Breast epithelium (tissue), 4 donors: ENCODE measurements around the gene ARNT2. TPM values are rescaled to one million over a fixed set of nuclear protein-coding genes. Genes with fewer than 3 reads are reported as not detected.

ENCODE experiments used
- DNase-seq, 2 donors: peaks; one replicate each; pipeline ENCODE4 v3.0.0-alpha.2; 2019; ENCODE audit warnings: low spot score in 2 of 2
- H3K27ac ChIP-seq, 2 donors: fragments of 200-600 bp; sonication (generic) in 1 of 2; one replicate each; pipeline ENCODE4 v1.5.1; 2016 to 2019; ENCODE audit warnings: mild to moderate bottlenecking in 1 of 2
- H3K27me3 ChIP-seq, 2 donors: fragments of 200-600 bp; sonication (generic) in 1 of 2; one replicate each; pipeline versions ENCODE4 v1.5.1 to v1.6.0; 2017 to 2019; ENCODE audit warnings: control low read depth in 1 of 2, mild to moderate bottlenecking in 1 of 2
- H3K36me3 ChIP-seq: fragments of 200-600 bp; one replicate; pipeline ENCODE4 v1.5.1; 2019
- H3K4me1 ChIP-seq, 2 donors: fragments of 200-600 bp; sonication (generic); one replicate each; pipeline ENCODE4 v1.5.1; 2016 to 2019; ENCODE audit warnings: control low read depth in 1 of 2
- H3K4me3 ChIP-seq, 3 donors: fragments of 200-600 bp; sonication (generic); 1 replicate in 2 of 3; 2 replicates in 1 of 3; pipeline ENCODE4 v1.5.1; 2016 to 2019; ENCODE audit warnings: mild to moderate bottlenecking in 3 of 3, moderate library complexity in 2 of 3
- H3K9me3 ChIP-seq, 2 donors: fragments of 200-600 bp; sonication (generic) in 1 of 2; one replicate each; pipeline ENCODE4 v1.5.1; 2016 to 2019; ENCODE audit warnings: control low read depth in 1 of 2
- POLR2A ChIP-seq: fragments of 450-650 bp; IDR thresholded peaks from one replicate; pipeline ENCODE4 v1.6.1; 2016; ENCODE audit warnings: antibody characterized with exemption, mild to moderate bottlenecking, moderate library complexity
- POLR2AphosphoS5 ChIP-seq, 3 donors: sonication (generic); formaldehyde crosslinking; IDR thresholded peaks; one replicate each; pipeline ENCODE4 v1.6.1; 2017; ENCODE audit warnings: antibody characterized with exemption in 3 of 3
- intact Hi-C: fragments of 100-400 bp; cut with DNase I; formaldehyde crosslinking; loops from one replicate; pipeline ENCODE4 v1.15.1; 2023; ENCODE audit warnings: low total_unique reads
- total RNA-seq, 3 donors: library from RNA; depleted of rRNA; stranded (reverse); fragments of >200 nt; gene quantifications; one replicate each; pipeline ENCODE4 v1.1.0, GENCODE V29; 2016
- TF ChIP-seq, protein P1 (sequence below), 3 donors: fragments of 450-650 bp; IDR thresholded peaks; one replicate each; pipeline ENCODE4 v1.5.1; 2016 to 2017; ENCODE audit warnings: antibody characterized with exemption in 3 of 3, mild to moderate bottlenecking in 3 of 3, moderate library complexity in 3 of 3

The ARNT2 gene
- total RNA-seq, 3 donors from 2014 or later, result 5.9 to 8.5 (median 7.0) TPM

DNA sequence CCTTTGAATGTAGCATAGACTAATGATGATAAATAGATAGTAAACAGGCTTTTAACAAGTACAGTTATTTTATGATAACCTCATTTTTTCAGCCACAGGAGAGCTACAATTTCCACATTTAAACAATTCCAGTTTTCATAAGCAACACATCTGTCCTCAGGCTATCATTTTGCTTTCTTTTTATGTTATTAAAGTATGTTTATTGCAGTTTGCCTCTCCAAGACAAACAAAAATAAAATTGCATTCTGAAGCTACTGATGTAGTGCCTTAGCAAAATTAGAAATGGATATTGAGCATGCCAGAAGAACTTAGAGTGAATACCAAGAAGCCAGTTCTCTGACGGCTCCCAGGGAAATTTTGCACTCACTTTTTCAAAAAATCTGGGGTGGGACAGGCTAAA is 150.4 kb downstream of the ARNT2 start:
- TF ChIP-seq POLR2A, result no peak
- no peak for TF ChIP-seq POLR2AphosphoS5 (IDR thresholded peaks at IDR 0.05)
- TF ChIP-seq, protein P1, sequence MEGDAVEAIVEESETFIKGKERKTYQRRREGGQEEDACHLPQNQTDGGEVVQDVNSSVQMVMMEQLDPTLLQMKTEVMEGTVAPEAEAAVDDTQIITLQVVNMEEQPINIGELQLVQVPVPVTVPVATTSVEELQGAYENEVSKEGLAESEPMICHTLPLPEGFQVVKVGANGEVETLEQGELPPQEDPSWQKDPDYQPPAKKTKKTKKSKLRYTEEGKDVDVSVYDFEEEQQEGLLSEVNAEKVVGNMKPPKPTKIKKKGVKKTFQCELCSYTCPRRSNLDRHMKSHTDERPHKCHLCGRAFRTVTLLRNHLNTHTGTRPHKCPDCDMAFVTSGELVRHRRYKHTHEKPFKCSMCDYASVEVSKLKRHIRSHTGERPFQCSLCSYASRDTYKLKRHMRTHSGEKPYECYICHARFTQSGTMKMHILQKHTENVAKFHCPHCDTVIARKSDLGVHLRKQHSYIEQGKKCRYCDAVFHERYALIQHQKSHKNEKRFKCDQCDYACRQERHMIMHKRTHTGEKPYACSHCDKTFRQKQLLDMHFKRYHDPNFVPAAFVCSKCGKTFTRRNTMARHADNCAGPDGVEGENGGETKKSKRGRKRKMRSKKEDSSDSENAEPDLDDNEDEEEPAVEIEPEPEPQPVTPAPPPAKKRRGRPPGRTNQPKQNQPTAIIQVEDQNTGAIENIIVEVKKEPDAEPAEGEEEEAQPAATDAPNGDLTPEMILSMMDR (IDR thresholded peaks at IDR 0.05), result no peak
- Histone ChIP-seq H3K36me3 (no peaks in the 10 kb centered on the region), H3K4me3 (no peak overlapping the region), H3K9me3 (no peaks in the 10 kb centered on the region), H3K4me1 (no peaks in the 10 kb centered on the region), H3K27me3 (no peaks in the 10 kb centered on the region), H3K27ac (no peak overlapping the region)
- intact Hi-C loops, result no loop called here
- DNase-seq, result no peak

DNA sequence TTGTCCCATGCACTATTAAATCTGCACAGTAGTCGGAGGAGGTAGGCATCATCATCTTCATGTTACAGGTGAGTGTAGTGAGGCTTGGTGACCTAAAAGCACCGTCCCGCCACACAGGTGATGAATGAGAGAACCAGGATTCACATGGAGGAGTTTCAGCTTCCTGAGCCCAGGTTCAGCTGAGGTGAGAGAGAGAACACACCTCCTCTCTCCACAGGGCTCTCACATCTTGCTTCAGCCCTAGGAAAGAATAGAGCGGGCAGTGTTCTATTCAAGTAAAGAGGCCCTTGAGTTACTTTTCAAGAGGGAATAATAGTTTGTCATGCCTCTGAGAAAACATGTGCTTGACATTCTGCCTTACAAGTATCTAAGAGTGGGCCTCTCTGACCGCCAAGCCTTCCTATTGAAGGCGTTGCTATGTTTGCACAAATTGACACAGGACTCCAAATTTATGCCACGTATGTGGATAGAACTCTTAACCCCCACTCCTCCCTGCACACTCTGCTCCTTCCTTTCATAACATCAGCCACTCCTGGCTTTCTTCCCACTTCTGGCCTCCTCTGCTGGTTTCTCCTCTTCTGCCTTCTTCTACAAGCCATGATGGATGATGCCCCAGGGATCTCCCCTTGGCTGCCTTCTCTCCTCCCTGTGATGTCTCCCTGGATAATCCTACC is 152.6 kb downstream of the ARNT2 start:
- DNase-seq, result no peak
- H3K27me3 ChIP-seq, result no peaks in the 10 kb centered on the region
- H3K27ac ChIP-seq, result no peak overlapping the region
- no peaks in the 10 kb centered on the region for H3K4me1 ChIP-seq
- no peak overlapping the region for H3K4me3 ChIP-seq
- no peaks in the 10 kb centered on the region for H3K36me3 ChIP-seq
- no peaks in the 10 kb centered on the region for H3K9me3 ChIP-seq
- intact Hi-C loops, result no loop called here
- no peak for TF ChIP-seq POLR2A
- TF ChIP-seq, protein P1 (IDR thresholded peaks at IDR 0.05), result no peak

DNA sequence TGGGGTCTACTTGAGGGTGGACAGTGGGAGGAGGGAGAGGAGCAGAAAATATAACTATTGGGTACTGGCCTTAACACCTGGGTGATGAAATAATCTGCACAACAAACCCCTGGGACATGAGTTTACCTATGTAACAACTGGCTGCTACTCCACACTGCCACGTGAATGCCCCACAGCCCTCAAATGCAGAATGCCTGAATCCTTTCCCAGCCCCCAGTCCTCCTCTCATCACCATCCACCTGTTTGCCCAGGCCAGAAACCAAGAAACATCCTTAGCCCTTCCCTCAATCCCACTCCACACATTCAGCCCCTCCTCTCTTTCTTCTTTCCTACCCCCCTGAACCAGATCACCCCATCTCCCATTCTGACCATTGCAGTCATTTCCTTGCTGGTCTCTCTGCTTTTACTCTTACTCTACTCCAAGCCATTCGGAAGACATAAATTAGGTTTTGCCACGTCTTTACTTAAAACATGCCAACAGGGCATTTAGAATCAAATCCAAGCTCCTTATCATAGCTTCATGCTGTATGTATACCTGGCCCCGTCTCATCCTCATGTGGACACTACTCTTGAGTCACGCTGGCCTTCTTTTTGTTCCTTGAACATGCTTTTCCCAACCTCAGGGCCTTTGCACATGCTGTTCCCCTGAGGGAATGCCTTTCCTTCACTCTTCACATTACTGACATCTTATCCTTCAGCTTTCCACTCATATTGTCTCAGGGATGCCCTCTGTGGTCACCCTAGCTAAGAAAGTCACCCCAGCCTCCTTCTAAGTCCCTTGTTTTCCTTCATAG is 153.5 kb downstream of the ARNT2 start:
- Histone ChIP-seq H3K9me3 (no peaks in the 10 kb centered on the region), H3K4me3 (no peak overlapping the region), H3K4me1 (no peaks in the 10 kb centered on the region), H3K27me3 (no peaks in the 10 kb centered on the region), H3K36me3 (no peaks in the 10 kb centered on the region), H3K27ac (no peak overlapping the region)
- no peak for TF ChIP-seq POLR2AphosphoS5 (IDR thresholded peaks at IDR 0.05)
- TF ChIP-seq, protein P1 (IDR thresholded peaks at IDR 0.05), result no peak
- TF ChIP-seq POLR2A, result no peak
- no peak for DNase-seq
- intact Hi-C loops, result no loop called here

DNA sequence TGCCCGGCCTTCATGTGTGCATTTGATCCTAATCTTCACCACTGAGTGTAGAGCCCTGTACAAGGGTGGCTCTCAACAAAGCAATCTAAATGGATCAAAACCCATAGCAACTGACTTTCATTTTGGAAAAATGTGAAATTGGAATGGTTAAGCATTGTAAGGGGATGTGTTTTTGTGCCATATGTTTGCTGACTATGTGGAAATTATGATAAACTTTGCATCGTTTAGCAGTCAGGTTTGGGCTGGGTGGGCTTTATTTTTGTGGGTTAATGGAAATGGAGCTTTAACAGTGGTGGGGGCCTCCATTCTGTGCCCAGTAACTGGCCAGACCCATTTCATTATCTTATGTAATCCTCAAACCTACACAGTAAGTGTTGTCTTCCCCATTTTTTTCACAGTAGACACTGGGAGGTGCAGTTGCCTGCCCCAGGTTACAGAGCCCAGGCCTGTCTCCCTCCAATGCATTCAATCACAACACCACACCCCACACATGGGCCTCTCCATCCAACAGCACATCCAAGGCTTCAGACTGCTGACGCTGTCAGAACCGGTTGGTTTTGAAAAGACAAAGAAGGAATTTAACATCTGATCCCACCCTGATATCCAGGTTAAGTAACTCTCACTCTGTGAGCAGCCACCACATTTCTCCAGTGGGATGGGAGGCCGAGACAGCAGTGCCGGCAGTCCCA is 154.6 kb downstream of the ARNT2 start:
- intact Hi-C loops, result no loop called here
- no peak for DNase-seq

More for the DNA sequence above, 154.6 kb downstream of the ARNT2 start:
- Histone ChIP-seq H3K27me3 (no peaks in the 10 kb centered on the region), H3K4me1 (no peaks in the 10 kb centered on the region), H3K27ac (no peak overlapping the region), H3K9me3 (no peaks in the 10 kb centered on the region), H3K36me3 (no peaks in the 10 kb centered on the region), H3K4me3 (no peak overlapping the region)
- TF ChIP-seq, protein P1 (IDR thresholded peaks at IDR 0.05), result no peak
- TF ChIP-seq POLR2AphosphoS5 (IDR thresholded peaks at IDR 0.05), result no peak
- no peak for TF ChIP-seq POLR2A
